HG02759 (cell line): ENCODE data around the gene ATL1.
A peak's percentile ranks its signal among the peaks of the same experiment; 100 is the strongest.
"Not testable (repeated sequence)": the region's sequence is repeated elsewhere in the genome, so short reads cannot be mapped to it uniquely, and the experiment has no call there.

ENCODE experiments used
- ATAC-seq: cut with Tn5 transposase; IDR thresholded peaks from one replicate; pipeline ENCODE4 v1.9.1; 2021; ENCODE audit warnings: mild to moderate bottlenecking, moderate library complexity; ENCODE audit not compliant: unreplicated experiment

ATL1 gene

GRCh38 chr14:50649691-50650090 lies 89.7 kb downstream of the ATL1 start:
- no peak for ATAC-seq

- no peak for ATAC-seq
These were observed 96.8 kb downstream of the ATL1 start for GRCh38 chr14:50656776-50657175.

- ATAC-seq, result no peak
These were observed 97.8 kb downstream of the ATL1 start for GRCh38 chr14:50657753-50658152.

GRCh38 chr14:50658203-50658602 lies 98.3 kb downstream of the ATL1 start:
- ATAC-seq, result no peak

- no peak for ATAC-seq
These were observed 99.5 kb downstream of the ATL1 start for GRCh38 chr14:50659327-50659974.

- ATAC-seq, result not testable (repeated sequence)
These were observed 104.6 kb downstream of the ATL1 start for GRCh38 chr14:50664579-50664978.

GRCh38 chr14:50665300-50665699 lies 105.4 kb downstream of the ATL1 start:
- not testable (repeated sequence) for ATAC-seq

GRCh38 chr14:50666772-50667683 lies 107.1 kb downstream of the ATL1 start:
- ATAC-seq, result peak; percentile 4

- ATAC-seq, result peak; percentile 59
These were observed 107.7 kb downstream of the ATL1 start for GRCh38 chr14:50667684-50667995.

- peak; percentile 63 for ATAC-seq
These were observed 108.3 kb downstream of the ATL1 start, which contains the start of gene SAV1 for GRCh38 chr14:50667996-50668825. Gene SAV1 (minus strand): TSS chr14:50668306. CDS start chr14:50667967, 339 bp downstream.

GRCh38 chr14:50668826-50669143 lies 108.8 kb downstream of the ATL1 start:
- ATAC-seq, result no peak

GRCh38 chr14:50669441-50669986 lies 109.6 kb downstream of the ATL1 start:
- ATAC-seq, result no peak

- ATAC-seq, result no peak
These were observed 110.4 kb downstream of the ATL1 start for GRCh38 chr14:50670196-50670865.

GRCh38 chr14:50670866-50671256 lies 110.9 kb downstream of the ATL1 start:
- no peak for ATAC-seq

- no peak for ATAC-seq
These were observed 115.7 kb downstream of the ATL1 start for GRCh38 chr14:50675597-50675996.

- ATAC-seq, result peak; percentile 51
These were observed 117.0 kb downstream of the ATL1 start for GRCh38 chr14:50676814-50677516.

- peak; percentile 69 for ATAC-seq
These were observed 117.7 kb downstream of the ATL1 start for GRCh38 chr14:50677527-50678063.

GRCh38 chr14:50678163-50678562 lies 118.2 kb downstream of the ATL1 start:
- ATAC-seq, result no peak

GRCh38 chr14:50679674-50680073 lies 119.7 kb downstream of the ATL1 start:
- no peak for ATAC-seq
